ENCODE results near the gene MEIS3. TPM values are rescaled to one million over a fixed set of nuclear protein-coding genes. Genes with fewer than 3 reads are reported as not detected.

Gene MEIS3
- total RNA-seq, 1 experiment from 2014 or later = 35.8 TPM

- CTCF ChIA-PET = interaction anchor here (0.6 to 2.5 kb wide), 15 partner anchors 9 to 181 kb away, joined by 3 to 9 read pairs (median 4); partner anchors contain the start of genes DHX34 and NAPA
- H3K9me3 ChIP-seq (ENCODE audit: control insufficient read depth in 1 of 2, insufficient read depth in 1 of 2, low read depth in 1 of 2, low read length in 2 of 2) = no peaks in the 10 kb centered on the region
- H3K36me3 ChIP-seq (ENCODE audit: control insufficient read depth in 1 of 2, insufficient read depth in 2 of 2, low read length in 2 of 2) = no peaks in the 10 kb centered on the region
- peak; percentile 85 for TF ChIP-seq RAD21 (IDR thresholded peaks at IDR 0.05; ENCODE audit: low read depth)
- TF ChIP-seq EZH2 (IDR thresholded peaks at IDR 0.05) = no peak
- TF ChIP-seq CTCF (IDR thresholded peaks at IDR 0.05 in 2 of 3, conservative IDR thresholded peaks at IDR 0.05 in 1 of 3; ENCODE audit: borderline replicate concordance in 1 of 3, insufficient read depth in 1 of 3, low read depth in 2 of 3, low read length in 2 of 3) = peak; percentile 77 to 93 (median 89)
- TF ChIP-seq ATF3 (IDR thresholded peaks at IDR 0.05) = no peak
- POLR2A ChIA-PET = interaction anchor here (1.0 kb wide), 1 partner anchor 9 kb away, joined by 3 read pairs; no protein-coding TSS in a partner anchor
- ATAC-seq = peak; percentile 97
- no TSS peak for BruUV-seq (replicated peaks)
- H3K9ac ChIP-seq (ENCODE audit: low read length) = no peak overlapping the region
- peak overlapping the region; percentile 47 for H3K4me2 ChIP-seq (ENCODE audit: low read length)
- H3K4me3 ChIP-seq (replicated peaks in 1 of 2; ENCODE audit: low read depth in 1 of 2, low read length in 2 of 2) = no peak overlapping the region
- peak overlapping the region; percentile 46 for H2AFZ ChIP-seq (ENCODE audit: low read depth, low read length, poor library complexity, severe bottlenecking)
- H3K27ac ChIP-seq (ENCODE audit: low read depth, low read length) = no peak overlapping the region
- no peaks in the 10 kb centered on the region for H3K9me2 ChIP-seq (ENCODE audit: insufficient read depth)
- intact Hi-C loops (cut with micrococcal nuclease) = loop anchor here (1.0 to 2.0 kb wide), 2 partner anchors 95 to 107 kb away; no protein-coding TSS in a partner anchor
- no peaks in the 10 kb centered on the region for H3K79me2 ChIP-seq (ENCODE audit: insufficient read depth, low read length)
- H3K4me1 ChIP-seq (ENCODE audit: control insufficient read depth in 1 of 2, insufficient read depth in 2 of 2, low read length in 2 of 2) = peaks cover 0 to 2% of the 10 kb centered on the region in 2 experiments; a peak in 1 of 4 replicates
- RAD21 ChIA-PET (ENCODE audit: low non-redundant PET in 1 of 2, low total read pairs in 2 of 2, uncharacterized antibody in 2 of 2, unreplicated experiment in 2 of 2) = interaction anchor here (0.5 to 1.0 kb wide), 3 partner anchors 36 to 75 kb away, joined by 3 to 4 read pairs (median 3); partner anchors contain the start of gene DHX34 (in 1 of the 2)
- H4K20me1 ChIP-seq (ENCODE audit: insufficient read depth) = no peaks in the 10 kb centered on the region
- DNase-seq (ENCODE audit: low read depth, low spot score) = peak; percentile 49
- no peaks in the 10 kb centered on the region for H3K27me3 ChIP-seq (ENCODE audit: insufficient read depth, low read length)
These were observed 27.7 kb downstream of the MEIS3 start for GRCh38 chr19:47391510-47392223.
